ENCODE data around the gene NOL4L. TPM values are rescaled to one million over a fixed set of nuclear protein-coding genes. Genes with fewer than 3 reads are reported as not detected.

The NOL4L gene
- total RNA-seq, 1 donor from 2014 or later = 106 TPM

DNA sequence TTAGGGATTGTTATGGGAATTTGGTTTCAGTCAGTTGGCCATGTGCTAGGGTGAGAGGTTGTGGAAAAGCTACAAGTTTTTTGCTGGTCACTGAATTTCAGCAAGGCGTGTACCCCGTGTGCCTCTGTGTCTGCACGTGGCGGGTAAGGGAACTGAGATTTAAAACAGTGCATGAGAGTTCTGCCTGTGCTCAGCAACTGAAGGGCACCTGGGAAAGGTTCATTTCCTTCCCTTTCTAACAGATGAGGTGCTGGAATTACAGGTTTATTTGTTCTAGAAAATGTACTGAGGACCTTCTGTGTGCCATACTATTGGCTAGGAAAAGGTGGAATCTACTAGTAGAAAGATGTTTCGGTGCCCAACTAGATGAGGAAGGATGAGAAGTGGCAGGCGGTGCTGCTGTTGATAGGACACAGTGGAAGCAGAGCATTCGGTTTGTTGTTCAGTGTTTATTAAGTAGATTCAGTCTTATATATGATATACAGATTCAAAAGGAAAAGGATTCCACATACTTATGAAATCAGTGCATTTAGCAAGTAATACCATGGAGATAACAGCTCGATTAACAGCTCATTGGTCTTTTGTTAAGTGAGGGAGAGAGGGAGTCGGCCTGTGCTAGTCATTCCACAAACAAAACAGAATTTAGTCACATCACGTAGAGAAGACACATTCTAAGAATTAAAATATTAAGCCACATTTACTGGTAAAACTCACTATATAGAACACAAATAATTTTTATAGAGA, 142.3 kb downstream of the NOL4L start:
- Mint-ChIP-seq H3K9me3 (ENCODE audit: unreplicated experiment) (peaks cover 12% of the 10 kb centered on the region), H3K27me3 (ENCODE audit: unreplicated experiment) (peaks cover 8% of the 10 kb centered on the region), H3K4me1 (ENCODE audit: low read depth, unreplicated experiment) (peaks cover 34% of the 10 kb centered on the region), H3K27ac (ENCODE audit: unreplicated experiment) (no peak overlapping the region), H3K36me3 (ENCODE audit: unreplicated experiment) (peaks cover 15% of the 10 kb centered on the region), H3K4me3 (ENCODE audit: unreplicated experiment) (no peak overlapping the region)
- no peak for DNase-seq
- TF ChIP-seq, protein P1, sequence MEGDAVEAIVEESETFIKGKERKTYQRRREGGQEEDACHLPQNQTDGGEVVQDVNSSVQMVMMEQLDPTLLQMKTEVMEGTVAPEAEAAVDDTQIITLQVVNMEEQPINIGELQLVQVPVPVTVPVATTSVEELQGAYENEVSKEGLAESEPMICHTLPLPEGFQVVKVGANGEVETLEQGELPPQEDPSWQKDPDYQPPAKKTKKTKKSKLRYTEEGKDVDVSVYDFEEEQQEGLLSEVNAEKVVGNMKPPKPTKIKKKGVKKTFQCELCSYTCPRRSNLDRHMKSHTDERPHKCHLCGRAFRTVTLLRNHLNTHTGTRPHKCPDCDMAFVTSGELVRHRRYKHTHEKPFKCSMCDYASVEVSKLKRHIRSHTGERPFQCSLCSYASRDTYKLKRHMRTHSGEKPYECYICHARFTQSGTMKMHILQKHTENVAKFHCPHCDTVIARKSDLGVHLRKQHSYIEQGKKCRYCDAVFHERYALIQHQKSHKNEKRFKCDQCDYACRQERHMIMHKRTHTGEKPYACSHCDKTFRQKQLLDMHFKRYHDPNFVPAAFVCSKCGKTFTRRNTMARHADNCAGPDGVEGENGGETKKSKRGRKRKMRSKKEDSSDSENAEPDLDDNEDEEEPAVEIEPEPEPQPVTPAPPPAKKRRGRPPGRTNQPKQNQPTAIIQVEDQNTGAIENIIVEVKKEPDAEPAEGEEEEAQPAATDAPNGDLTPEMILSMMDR (IDR thresholded peaks at IDR 0.05; ENCODE audit: partially characterized antibody, unreplicated experiment) = no peak

DNA sequence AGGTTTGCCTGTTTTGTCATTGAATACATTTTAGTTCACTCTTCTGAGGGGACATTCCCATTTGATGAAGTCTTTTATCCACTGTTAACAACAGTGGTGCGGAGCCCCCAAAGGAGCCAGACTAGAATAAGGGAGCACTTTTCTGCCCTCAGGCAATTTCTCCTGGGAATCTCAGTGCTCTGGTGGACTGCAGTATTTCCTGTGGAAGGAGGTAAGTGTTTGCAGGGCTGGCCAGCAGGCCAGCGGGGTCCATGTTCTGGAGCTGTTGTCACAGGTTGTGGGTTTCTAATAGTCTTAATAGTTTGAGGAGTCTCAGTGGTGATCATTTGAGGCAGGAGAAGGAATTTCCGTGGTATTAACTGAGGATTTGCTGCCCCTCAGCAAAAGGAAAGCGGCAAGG, 143.5 kb downstream of the NOL4L start:
- Mint-ChIP-seq H3K4me1 (ENCODE audit: low read depth, unreplicated experiment) (peaks cover 33% of the 10 kb centered on the region), H3K36me3 (ENCODE audit: unreplicated experiment) (peaks cover 11% of the 10 kb centered on the region), H3K9me3 (ENCODE audit: unreplicated experiment) (peaks cover 11% of the 10 kb centered on the region), H3K4me3 (ENCODE audit: unreplicated experiment) (no peak overlapping the region), H3K27ac (ENCODE audit: unreplicated experiment) (no peak overlapping the region), H3K27me3 (ENCODE audit: unreplicated experiment) (peaks cover 6% of the 10 kb centered on the region)
- TF ChIP-seq, protein P1 (IDR thresholded peaks at IDR 0.05; ENCODE audit: partially characterized antibody, unreplicated experiment) = no peak
- no peak for DNase-seq

DNA sequence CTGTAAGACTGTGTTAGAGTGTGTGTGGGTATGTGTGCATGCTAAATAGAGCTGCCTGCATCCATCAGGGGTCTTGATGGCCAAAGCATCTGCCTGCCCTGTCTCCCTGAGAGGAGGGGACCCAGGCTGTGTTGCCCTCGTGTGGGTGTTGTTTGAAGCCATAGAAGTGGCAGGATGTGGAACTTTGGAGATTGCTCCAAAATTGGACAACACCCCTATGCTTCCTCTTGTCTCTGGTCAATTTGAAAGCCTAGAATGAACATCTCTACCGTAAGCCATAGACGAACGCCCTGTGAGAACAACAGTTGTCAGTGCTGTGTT, 144.4 kb downstream of the NOL4L start:
- Mint-ChIP-seq H3K36me3 (ENCODE audit: unreplicated experiment) (peaks cover 15% of the 10 kb centered on the region), H3K27me3 (ENCODE audit: unreplicated experiment) (peaks cover 6% of the 10 kb centered on the region), H3K4me1 (ENCODE audit: low read depth, unreplicated experiment) (peaks cover 27% of the 10 kb centered on the region), H3K9me3 (ENCODE audit: unreplicated experiment) (peaks cover 15% of the 10 kb centered on the region), H3K27ac (ENCODE audit: unreplicated experiment) (no peak overlapping the region), H3K4me3 (ENCODE audit: unreplicated experiment) (no peak overlapping the region)
- DNase-seq = no peak
- TF ChIP-seq, protein P1 (IDR thresholded peaks at IDR 0.05; ENCODE audit: partially characterized antibody, unreplicated experiment) = no peak

GRCh38 chr20:32440069-32440757, 144.9 kb downstream of the NOL4L start:
- peaks cover 17% of the 10 kb centered on the region for H3K36me3 Mint-ChIP-seq (ENCODE audit: unreplicated experiment)
- no peak for DNase-seq
- no peak overlapping the region for H3K4me3 Mint-ChIP-seq (ENCODE audit: unreplicated experiment)
- peaks cover 3% of the 10 kb centered on the region for H3K27me3 Mint-ChIP-seq (ENCODE audit: unreplicated experiment)
- H3K27ac Mint-ChIP-seq (ENCODE audit: unreplicated experiment) = no peak overlapping the region
- peaks cover 12% of the 10 kb centered on the region for H3K9me3 Mint-ChIP-seq (ENCODE audit: unreplicated experiment)
- TF ChIP-seq, protein P1 (IDR thresholded peaks at IDR 0.05; ENCODE audit: partially characterized antibody, unreplicated experiment) = no peak
- H3K4me1 Mint-ChIP-seq (ENCODE audit: low read depth, unreplicated experiment) = peaks cover 22% of the 10 kb centered on the region
